IMR-90 (cell line): ENCODE measurements around the gene LAMB3. TPM values are rescaled to one million over a fixed set of nuclear protein-coding genes. Genes with fewer than 3 reads are reported as not detected.
A peak's percentile ranks its signal among the peaks of the same experiment; 100 is the strongest.

ENCODE experiments used
- ATAC-seq: fragments of 200-7000 bp; cut with Tn5 transposase; 2 replicates; pipeline ENCODE4 v1.9.1; 2020; ENCODE audit warnings: low read depth, mild to moderate bottlenecking, moderate library complexity
- BruUV-seq: library from RNA; stranded (reverse); fragments of 400-500 nt; replicated peaks from 2 replicates; lab custom pipeline; 2021; lab: Mats Ljungman, UMichigan
- CTCF ChIA-PET: fragments of 300-600 bp; formaldehyde crosslinking; extraction: SDS; loops from one replicate; lab custom pipeline; 2021; ENCODE audit warnings: antibody characterized with exemption; lab: Yijun Ruan, JAX
- POLR2A ChIA-PET: fragments of 300-600 bp; sonication (Branson Sonifier 250); formaldehyde crosslinking; loops from one replicate; lab custom pipeline; 2022; ENCODE audit warnings: antibody characterized with exemption; ENCODE audit not compliant: unreplicated experiment; lab: Charles Lee
- DNase-seq: peaks from one replicate; pipeline ENCODE4 v3.0.0; 2013
- H2AFZ ChIP-seq: replicated peaks from 2 replicates; pipeline ENCODE3; 2013; ENCODE audit warnings: low read length, mild to moderate bottlenecking; ENCODE audit not compliant: poor library complexity
- H2AK5ac ChIP-seq: 2 replicates; pipeline ENCODE4 v1.6.1; 2013; ENCODE audit warnings: low read depth, low read length, inconsistent platforms
- H2AK9ac ChIP-seq: replicated peaks from 2 replicates; pipeline ENCODE3; 2013; ENCODE audit warnings: mild to moderate bottlenecking, low read depth, low read length, moderate library complexity; ENCODE audit not compliant: poor library complexity
- H2BK120ac ChIP-seq: 2 replicates; pipeline ENCODE4 v1.6.1; 2013; ENCODE audit warnings: low read depth, low read length, inconsistent platforms
- H2BK15ac ChIP-seq: 3 replicates; pipeline ENCODE4 v1.6.1; 2013; ENCODE audit warnings: low read depth, low read length, inconsistent platforms
- H2BK20ac ChIP-seq: 2 replicates; pipeline ENCODE4 v1.6.1; 2013; ENCODE audit warnings: low read depth, mild to moderate bottlenecking, inconsistent platforms, low read length, moderate library complexity
- H2BK5ac ChIP-seq: 2 replicates; pipeline ENCODE4 v1.6.1; 2013; ENCODE audit warnings: mild to moderate bottlenecking, low read depth, low read length, inconsistent platforms; ENCODE audit not compliant: poor library complexity, severe bottlenecking
- H3K14ac ChIP-seq: replicated peaks from 2 replicates; pipeline ENCODE4 v1.6.1; 2013; ENCODE audit warnings: low read depth, low read length, inconsistent platforms
- H3K18ac ChIP-seq: 2 replicates; pipeline ENCODE4 v1.6.1; 2013; ENCODE audit warnings: low read depth, low read length, control low read depth
- H3K23ac ChIP-seq: 2 replicates; pipeline ENCODE4 v1.6.1; 2013; ENCODE audit warnings: low read depth, low read length, inconsistent platforms
- H3K27ac ChIP-seq: 2 replicates; pipeline ENCODE4 v1.5.1; 2013; ENCODE audit warnings: mild to moderate bottlenecking, control low read depth, low read length; ENCODE audit not compliant: insufficient read depth
- H3K27me3 ChIP-seq: 2 replicates; pipeline ENCODE4 v1.6.1; 2013; ENCODE audit warnings: low read length; ENCODE audit not compliant: control insufficient read depth, insufficient read depth
- H3K36me3 ChIP-seq: 2 replicates; pipeline ENCODE4 v1.6.1; 2013; ENCODE audit warnings: low read length, mixed read lengths; ENCODE audit not compliant: control insufficient read depth, insufficient read depth
- H3K4ac ChIP-seq: 2 replicates; pipeline ENCODE4 v1.6.1; 2013; ENCODE audit warnings: low read depth, low read length, inconsistent platforms
- H3K4me1 ChIP-seq: 2 replicates; pipeline ENCODE4 v1.6.1; 2013; ENCODE audit warnings: low read length, mixed read lengths; ENCODE audit not compliant: control insufficient read depth, insufficient read depth
- H3K4me2 ChIP-seq: 2 replicates; pipeline ENCODE4 v1.6.1; 2013; ENCODE audit warnings: low read depth, mild to moderate bottlenecking, control low read depth, low read length, moderate library complexity
- H3K4me3 ChIP-seq: 2 replicates; pipeline ENCODE4 v1.5.1; 2013; ENCODE audit warnings: low read depth, mild to moderate bottlenecking, control low read depth, low read length, moderate library complexity; ENCODE audit not compliant: insufficient read depth
- H3K56ac ChIP-seq: 2 replicates; pipeline ENCODE4 v1.6.1; 2013; ENCODE audit warnings: low read length, inconsistent platforms; ENCODE audit not compliant: insufficient read depth; ENCODE audit errors: extremely low read depth
- H3K79me1 ChIP-seq, 2 experiments: 2 replicates each; pipeline ENCODE4 v1.6.1; 2013; ENCODE audit warnings: low read length in 2 of 2, inconsistent platforms in 1 of 2, low read depth in 1 of 2
- H3K9ac ChIP-seq: 2 replicates; pipeline ENCODE4 v1.6.1; 2013; ENCODE audit warnings: low read depth, low read length, control low read depth
- H3K9me1 ChIP-seq: 2 replicates; pipeline ENCODE4 v1.6.1; 2013; ENCODE audit warnings: low read length, inconsistent platforms; ENCODE audit not compliant: insufficient read depth
- H3K9me3 ChIP-seq: 2 replicates; pipeline ENCODE4 v1.6.1; 2013; ENCODE audit warnings: low read length; ENCODE audit not compliant: control insufficient read depth, insufficient read depth
- H4K20me1 ChIP-seq: 2 replicates; pipeline ENCODE4 v1.6.1; 2013; ENCODE audit warnings: low read length, inconsistent platforms; ENCODE audit not compliant: insufficient read depth
- H4K5ac ChIP-seq: 2 replicates; pipeline ENCODE4 v1.6.1; 2013; ENCODE audit warnings: mild to moderate bottlenecking, low read depth, low read length, control low read depth
- H4K8ac ChIP-seq, 2 experiments: 2 replicates each; pipeline ENCODE4 v1.6.1; 2013; ENCODE audit warnings: low read depth in 2 of 2, low read length in 2 of 2, control low read depth in 1 of 2, inconsistent platforms in 1 of 2
- H4K91ac ChIP-seq: 2 replicates; pipeline ENCODE4 v1.6.1; 2013; ENCODE audit warnings: low read depth, low read length, inconsistent platforms; ENCODE audit not compliant: insufficient read depth
- POLR2A ChIP-seq: IDR thresholded peaks from 2 replicates; pipeline ENCODE4 v1.6.1; 2012; ENCODE audit warnings: mild to moderate bottlenecking, low read depth, low read length
- USF2 ChIP-seq: fragments of 150-350 bp; IDR thresholded peaks from 2 replicates; pipeline ENCODE4 v1.6.1; 2017; ENCODE audit warnings: mild to moderate bottlenecking, antibody characterized with exemption, low read length, low read depth
- WGBS, 2 experiments: methylation state at CpG; one replicate each; pipeline versions ENCODE4 v1.1.5 to v1.1.7; 2013; ENCODE audit warnings: missing lambda C conversion rate in 2 of 2; ENCODE audit not compliant: insufficient read length in 1 of 2; ENCODE audit errors: extremely low coverage in 2 of 2; 5-methylcytosine and 5-hydroxymethylcytosine counted together
- dilution Hi-C: fragments of 300-500 bp; cut with HindIII; formaldehyde crosslinking; loops from one replicate; pipeline ENCODE4 v1.14.3; 2018; ENCODE audit warnings: low sequenced_read_pairs; ENCODE audit not compliant: unreplicated experiment
- in situ Hi-C: fragments of 300-500 bp; cut with MboI; formaldehyde crosslinking; loops from 3 replicates; pipeline ENCODE4 v1.14.3; 2019; ENCODE audit warnings: low sequenced_read_pairs, inconsistent platforms, mixed read lengths
- intact Hi-C: fragments of 100-400 bp; cut with micrococcal nuclease; formaldehyde crosslinking; loops from 2 replicates; pipeline ENCODE4 v1.10.0; 2022
- polyA plus RNA-seq, 3 experiments: library from polyadenylated mRNA; depleted of rRNA; stranded (reverse); fragments of >200 nt; gene quantifications; 2 replicates each; pipeline ENCODE4 v1.2.3, GENCODE V29; 2012; ENCODE audit warnings: low replicate concordance in 1 of 3
- total RNA-seq: library from RNA; depleted of rRNA; stranded (reverse); fragments of >200 nt; gene quantifications from 2 replicates; pipeline ENCODE4 v1.2.3, GENCODE V29; 2012

LAMB3 gene
- total and polyA plus RNA-seq, 2 of the 4 experiments (the other 2 are of a cell fraction) = 0.72 to 2.1 TPM

DNA sequence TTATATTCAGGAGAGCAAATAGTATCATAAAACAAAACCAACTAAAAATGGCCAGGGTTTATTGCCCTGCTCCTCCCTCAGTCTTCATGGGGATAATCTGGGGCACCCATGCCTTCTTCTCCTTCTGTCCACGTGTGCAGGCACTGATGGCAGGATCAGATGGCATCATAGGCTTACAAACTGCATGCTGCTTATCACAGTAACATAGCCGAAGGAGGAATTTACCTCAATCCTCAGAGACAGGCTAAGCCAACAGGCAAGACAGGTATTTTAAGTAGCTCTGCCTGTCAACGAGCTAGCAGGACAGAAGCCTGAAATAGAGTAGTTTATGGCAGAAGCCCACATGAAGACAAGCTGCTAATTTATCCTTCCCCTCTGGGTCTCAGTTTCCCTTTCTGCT is 9.4 kb downstream of the LAMB3 start:
- H3K36me3 ChIP-seq = no peaks in the 10 kb centered on the region
- CTCF ChIA-PET = no interaction called here
- no peak overlapping the region for H2AK9ac ChIP-seq
- in situ Hi-C loops (no loop called here), intact Hi-C loops (no loop called here), dilution Hi-C loops (no loop called here)
- H4K20me1 ChIP-seq = no peaks in the 10 kb centered on the region
- no peak overlapping the region for H4K8ac ChIP-seq
- H4K91ac ChIP-seq = no peak overlapping the region
- H2BK5ac ChIP-seq = no peak overlapping the region
- no peak for TF ChIP-seq POLR2A
- no peak for TF ChIP-seq USF2
- ATAC-seq (no peak), DNase-seq (no peak)
- H3K56ac ChIP-seq = no peak overlapping the region
- H3K9me1 ChIP-seq = peaks cover 9% of the 10 kb centered on the region
- BruUV-seq = no TSS peak
- H3K4me2 ChIP-seq = no peak overlapping the region
- H3K27me3 ChIP-seq = no peaks in the 10 kb centered on the region
- H2AK5ac ChIP-seq = peak overlapping the region; percentile 31; the same call in 1 of the 2 replicates
- no peak overlapping the region for H3K23ac ChIP-seq
- POLR2A ChIA-PET = no interaction called here
- no peaks in the 10 kb centered on the region for H3K79me1 ChIP-seq
- no peak overlapping the region for H3K9ac ChIP-seq
- no peak overlapping the region; the same call in 1 of the 2 replicates for H4K5ac ChIP-seq
- H3K18ac ChIP-seq = no peak overlapping the region
- H2BK120ac ChIP-seq = no peak overlapping the region
- H3K4ac ChIP-seq = no peak overlapping the region
- H3K4me1 ChIP-seq = peaks cover 19% of the 10 kb centered on the region
- no peak overlapping the region for H3K4me3 ChIP-seq
- no peak overlapping the region for H2AFZ ChIP-seq
- WGBS, 2 experiments = no CpG with 5 or more reads among the region's 3 CpGs
- no peak overlapping the region for H2BK15ac ChIP-seq
- H3K14ac ChIP-seq = no peak overlapping the region
- H3K27ac ChIP-seq = no peak overlapping the region
- no peaks in the 10 kb centered on the region for H3K9me3 ChIP-seq
- no peak overlapping the region for H2BK20ac ChIP-seq
